Mesenchymal stem cell (in vitro differentiated cells and primary cell): ENCODE results near the gene NUB1.

Experiments
- DNase-seq: peaks from one replicate; pipeline ENCODE4 v3.0.0-alpha.2; 2013
- H2AFZ ChIP-seq: one replicate; pipeline ENCODE4 v1.6.1; 2013; ENCODE audit warnings: low read depth, mild to moderate bottlenecking, control low read depth, inconsistent platforms, low read length, moderate library complexity
- H2AK5ac ChIP-seq: 2 replicates; pipeline ENCODE4 v1.6.1; 2013; ENCODE audit warnings: low read length, moderate library complexity, mild to moderate bottlenecking, inconsistent platforms; ENCODE audit not compliant: severe bottlenecking
- H2BK120ac ChIP-seq: one replicate; pipeline ENCODE4 v1.6.1; 2013; ENCODE audit warnings: low read depth, mild to moderate bottlenecking, inconsistent platforms, low read length, moderate library complexity
- H2BK12ac ChIP-seq, 2 experiments: one replicate each; pipeline ENCODE4 v1.6.1; 2013; ENCODE audit warnings: inconsistent platforms in 2 of 2, low read length in 2 of 2, mild to moderate bottlenecking in 2 of 2, moderate library complexity in 2 of 2, control low read depth in 1 of 2
- H2BK15ac ChIP-seq: one replicate; pipeline ENCODE4 v1.6.1; 2013; ENCODE audit warnings: mild to moderate bottlenecking, low read depth, inconsistent platforms; ENCODE audit not compliant: poor library complexity, severe bottlenecking
- H2BK5ac ChIP-seq: 2 replicates; pipeline ENCODE4 v1.6.1; 2013; ENCODE audit warnings: low read depth, mild to moderate bottlenecking, low read length, control low read depth, inconsistent platforms; ENCODE audit not compliant: poor library complexity, severe bottlenecking
- H3K14ac ChIP-seq, 2 experiments: one replicate each; pipeline ENCODE4 v1.6.1; 2013; ENCODE audit warnings: inconsistent platforms in 2 of 2, low read length in 2 of 2, control low read depth in 1 of 2, mild to moderate bottlenecking in 1 of 2, moderate library complexity in 1 of 2
- H3K18ac ChIP-seq, 2 experiments: one replicate each; pipeline ENCODE4 v1.6.1; 2013; ENCODE audit warnings: inconsistent platforms in 2 of 2, low read length in 2 of 2, control low read depth in 1 of 2, low read depth in 1 of 2, mild to moderate bottlenecking in 1 of 2
- H3K23ac ChIP-seq, 2 experiments: one replicate each; pipeline ENCODE4 v1.6.1; 2013; ENCODE audit warnings: inconsistent platforms in 2 of 2, low read length in 2 of 2, mild to moderate bottlenecking in 2 of 2, moderate library complexity in 2 of 2, control low read depth in 1 of 2
- H3K27ac ChIP-seq: 2 replicates; pipeline ENCODE4 v1.5.1; 2013; ENCODE audit warnings: mild to moderate bottlenecking, moderate library complexity, low read length, control low read depth, inconsistent platforms; ENCODE audit not compliant: poor library complexity, severe bottlenecking
- H3K27me3 ChIP-seq, 2 experiments: 2 replicates each; pipeline versions ENCODE4 v1.6.1 to v1.7.0; 2013; ENCODE audit warnings: low read length in 2 of 2, mild to moderate bottlenecking in 2 of 2, moderate library complexity in 2 of 2, control low read depth in 1 of 2, inconsistent platforms in 1 of 2; ENCODE audit not compliant: control insufficient read depth in 1 of 2, insufficient read depth in 1 of 2
- H3K36me3 ChIP-seq, 2 experiments: 2 replicates each; pipeline versions ENCODE4 v1.6.1 to v1.7.0; 2013; ENCODE audit warnings: low read length in 2 of 2, control low read depth in 1 of 2, inconsistent platforms in 1 of 2, low read depth in 1 of 2, mild to moderate bottlenecking in 1 of 2; ENCODE audit not compliant: insufficient read depth in 2 of 2, control insufficient read depth in 1 of 2
- H3K4ac ChIP-seq, 2 experiments: one replicate each; pipeline ENCODE4 v1.6.1; 2013; ENCODE audit warnings: inconsistent platforms in 2 of 2, low read length in 2 of 2, mild to moderate bottlenecking in 2 of 2, moderate library complexity in 2 of 2, control low read depth in 1 of 2, low read depth in 1 of 2
- H3K4me1 ChIP-seq: 2 replicates; pipeline ENCODE4 v1.6.1; 2013; ENCODE audit warnings: low read depth, low read length, control low read depth; ENCODE audit not compliant: control insufficient read depth, insufficient read depth
- H3K4me2 ChIP-seq: 2 replicates; pipeline ENCODE4 v1.6.1; 2013; ENCODE audit warnings: low read length, mild to moderate bottlenecking, inconsistent platforms; ENCODE audit not compliant: poor library complexity, severe bottlenecking
- H3K4me3 ChIP-seq, 2 experiments: 2 replicates each; pipeline versions ENCODE4 v1.5.1 to v1.7.0; 2013; ENCODE audit warnings: low read length in 2 of 2, mild to moderate bottlenecking in 2 of 2, control low read depth in 1 of 2, low read depth in 1 of 2; ENCODE audit not compliant: insufficient read depth in 1 of 2
- H3K79me1 ChIP-seq: replicated peaks from 2 replicates; pipeline ENCODE4 v1.6.1; 2013; ENCODE audit warnings: mild to moderate bottlenecking, control low read depth, low read length, inconsistent platforms; ENCODE audit not compliant: poor library complexity, severe bottlenecking
- H3K9ac ChIP-seq: 2 replicates; pipeline ENCODE4 v1.7.0; 2013; ENCODE audit warnings: mild to moderate bottlenecking, low read length, moderate library complexity
- H3K9me3 ChIP-seq: 2 replicates; pipeline ENCODE4 v1.7.0; 2013; ENCODE audit warnings: mild to moderate bottlenecking, low read length; ENCODE audit not compliant: control insufficient read depth
- H4K8ac ChIP-seq: one replicate; pipeline ENCODE4 v1.6.1; 2013; ENCODE audit warnings: inconsistent platforms, mild to moderate bottlenecking, low read length, moderate library complexity
- H4K91ac ChIP-seq: one replicate; pipeline ENCODE4 v1.6.1; 2013; ENCODE audit warnings: mild to moderate bottlenecking, low read length, inconsistent platforms
- WGBS: methylation state at CpG from one replicate; pipeline ENCODE4 v1.1.7; 2013; ENCODE audit warnings: mixed read lengths; 5-methylcytosine and 5-hydroxymethylcytosine counted together

Gene NUB1

DNA sequence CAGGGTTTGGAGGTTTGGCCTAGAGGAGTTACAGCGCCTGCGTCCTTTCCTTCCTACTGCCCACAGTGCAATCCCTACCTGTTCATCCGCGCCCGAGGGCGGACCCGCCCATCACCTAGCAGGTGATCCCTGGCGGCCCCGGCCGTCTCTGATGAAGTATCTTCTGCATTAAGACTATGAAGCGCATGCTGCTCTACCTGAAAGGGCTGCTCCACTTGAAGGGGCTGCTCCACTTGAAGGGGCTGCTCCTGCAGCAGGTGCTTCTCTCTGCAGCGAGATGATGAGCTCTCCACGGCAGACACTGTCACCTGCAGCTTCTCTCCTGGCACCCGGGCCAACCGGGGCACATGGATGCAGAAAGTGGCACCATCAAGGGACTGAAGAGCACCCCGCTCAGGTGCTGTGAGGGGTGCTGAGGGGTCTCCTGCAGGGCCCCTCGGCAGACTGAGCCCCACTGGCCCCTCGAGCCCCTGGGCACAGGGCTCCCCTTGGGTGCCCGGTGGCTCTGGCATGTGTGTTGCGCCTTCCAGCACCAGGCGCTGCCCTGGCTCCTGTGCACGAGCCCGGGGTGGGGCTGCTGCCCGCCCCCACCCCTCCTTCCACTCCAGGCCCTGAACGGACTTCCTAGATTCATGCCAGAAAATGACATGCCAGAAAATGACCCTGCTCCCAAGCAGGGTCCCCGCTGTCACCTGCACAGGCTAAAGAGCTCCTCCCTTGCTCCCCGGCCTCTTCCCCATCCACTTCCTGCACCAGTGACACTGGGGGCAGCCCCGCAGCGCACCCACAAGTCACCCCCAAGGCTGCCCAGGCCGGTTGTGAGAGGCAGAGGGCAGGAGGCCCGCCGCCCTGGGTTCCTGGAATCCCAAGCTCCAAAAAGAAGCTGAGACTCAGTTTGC is 38.8 kb downstream of the NUB1 start:
- H2BK15ac ChIP-seq, result no peak overlapping the region
- H3K9me3 ChIP-seq, result peaks cover 5% of the 10 kb centered on the region
- H2AFZ ChIP-seq, result no peak overlapping the region
- H3K4ac ChIP-seq, result no peak overlapping the region
- H3K4me3 ChIP-seq, result no peak overlapping the region
- peaks cover 32 to 46% of the 10 kb centered on the region in 2 experiments for H3K36me3 ChIP-seq
- no peak overlapping the region for H3K4me2 ChIP-seq
- H4K8ac ChIP-seq, result no peak overlapping the region
- H3K14ac ChIP-seq, result no peak overlapping the region
- no peak overlapping the region for H2BK5ac ChIP-seq
- no peaks in the 10 kb centered on the region for H3K79me1 ChIP-seq
- H3K9ac ChIP-seq, result no peak overlapping the region
- H3K4me1 ChIP-seq, result peaks cover 9% of the 10 kb centered on the region
- H2AK5ac ChIP-seq, result no peak overlapping the region
- no peak overlapping the region for H4K91ac ChIP-seq
- 91% methylated on average over 32 of the region's 32 CpGs for WGBS
- no peak overlapping the region for H2BK12ac ChIP-seq
- no peak overlapping the region for H2BK120ac ChIP-seq
- no peak for DNase-seq
- H3K27ac ChIP-seq, result no peak overlapping the region
- H3K18ac ChIP-seq, result no peak overlapping the region
- peaks cover 41 to 42% of the 10 kb centered on the region in 2 experiments for H3K27me3 ChIP-seq
- H3K23ac ChIP-seq, result no peak overlapping the region

DNA sequence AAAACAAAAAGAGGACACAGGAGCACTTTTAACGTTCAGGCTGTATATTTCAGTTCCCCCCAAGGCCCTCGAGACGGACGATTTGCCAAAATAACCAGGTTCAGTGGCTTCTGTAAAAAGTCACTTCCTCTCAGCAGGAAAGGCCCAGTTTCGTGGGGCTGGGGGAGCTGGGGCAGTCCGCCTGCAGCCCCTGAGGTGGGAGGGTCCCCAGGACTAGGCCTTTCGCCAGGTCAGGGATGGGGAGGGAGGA is 39.4 kb downstream of the NUB1 start:
- H2BK120ac ChIP-seq, result no peak overlapping the region
- DNase-seq, result no peak
- H2BK5ac ChIP-seq, result no peak overlapping the region
- WGBS, result 37% methylated on average over 7 of the region's 7 CpGs
- peaks cover 43 to 45% of the 10 kb centered on the region in 2 experiments for H3K27me3 ChIP-seq
- no peak overlapping the region for H2AFZ ChIP-seq
- no peak overlapping the region for H2BK12ac ChIP-seq
- no peak overlapping the region for H3K4me2 ChIP-seq
- H3K14ac ChIP-seq, result no peak overlapping the region
- no peak overlapping the region for H3K23ac ChIP-seq
- H3K27ac ChIP-seq, result no peak overlapping the region
- no peak overlapping the region for H3K4me3 ChIP-seq
- no peak overlapping the region for H3K9ac ChIP-seq
- peaks cover 26 to 40% of the 10 kb centered on the region in 2 experiments for H3K36me3 ChIP-seq
- no peak overlapping the region for H3K4ac ChIP-seq
- peaks cover 9% of the 10 kb centered on the region for H3K4me1 ChIP-seq
- H3K9me3 ChIP-seq, result peaks cover 5% of the 10 kb centered on the region
- no peak overlapping the region for H4K8ac ChIP-seq
- no peak overlapping the region for H3K18ac ChIP-seq
- no peak overlapping the region for H4K91ac ChIP-seq
- no peaks in the 10 kb centered on the region for H3K79me1 ChIP-seq
- no peak overlapping the region for H2BK15ac ChIP-seq
- no peak overlapping the region for H2AK5ac ChIP-seq

DNA sequence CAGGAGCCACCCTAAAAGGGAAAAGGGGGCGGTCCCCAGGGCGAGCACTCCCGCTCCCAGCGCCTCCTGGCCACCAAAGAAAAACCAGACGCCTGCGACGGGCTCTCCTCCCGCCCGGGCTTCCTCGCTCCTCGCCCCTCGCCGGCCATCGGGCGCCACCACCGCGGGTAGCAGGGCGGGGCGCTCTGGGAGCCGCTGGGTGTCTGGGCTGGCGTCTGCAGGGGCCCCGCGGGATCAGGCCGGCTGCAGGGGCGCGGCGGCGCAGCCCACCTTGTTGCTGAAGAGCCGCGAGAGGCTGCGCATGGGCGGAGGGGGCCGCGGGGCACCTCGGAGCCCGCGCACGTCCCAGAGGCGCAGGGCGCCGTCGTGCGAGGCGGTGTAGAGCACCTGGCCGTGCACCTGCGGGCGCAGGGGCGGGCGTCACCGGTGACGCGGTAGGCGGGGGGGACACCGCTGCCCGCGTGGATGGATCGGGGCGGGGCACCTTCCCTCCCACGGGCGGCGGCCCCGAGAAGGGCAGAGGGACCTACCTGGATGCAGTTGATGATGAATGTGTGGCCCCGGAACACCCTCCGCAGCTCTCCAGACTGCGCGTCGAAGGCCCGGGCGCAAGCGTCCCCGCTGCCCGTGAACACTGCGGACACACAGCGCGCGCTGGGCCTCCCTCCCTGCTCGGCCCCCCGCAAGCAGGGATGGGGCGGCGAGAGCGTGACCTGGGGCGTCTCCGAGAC is 39.9 kb downstream of the NUB1 start:
- no peak overlapping the region for H2BK120ac ChIP-seq
- H3K4me2 ChIP-seq, result peak overlapping the region; percentile 51
- H2BK12ac ChIP-seq, result no peak overlapping the region
- peaks cover 47 to 50% of the 10 kb centered on the region in 2 experiments for H3K27me3 ChIP-seq
- H2AK5ac ChIP-seq, result no peak overlapping the region
- H3K36me3 ChIP-seq, result peaks cover 21 to 35% of the 10 kb centered on the region in 2 experiments
- no peak overlapping the region for H4K8ac ChIP-seq
- peak overlapping the region in 1 of 2 experiments; percentile 68 for H3K14ac ChIP-seq
- H3K18ac ChIP-seq, result no peak overlapping the region
- no peak overlapping the region for H2BK15ac ChIP-seq
- no peak overlapping the region for H3K23ac ChIP-seq
- no peak overlapping the region for H2BK5ac ChIP-seq
- H4K91ac ChIP-seq, result no peak overlapping the region
- peaks cover 5% of the 10 kb centered on the region for H3K9me3 ChIP-seq
- H3K27ac ChIP-seq, result no peak overlapping the region
- H3K4me3 ChIP-seq, result peak overlapping the region in 1 of 2 experiments; percentile 33
- no peak overlapping the region for H3K9ac ChIP-seq
- WGBS, result 10% methylated on average over 77 of the region's 83 CpGs
- no peak overlapping the region for H3K4ac ChIP-seq
- no peak overlapping the region for H2AFZ ChIP-seq
- no peak for DNase-seq
- no peaks in the 10 kb centered on the region for H3K79me1 ChIP-seq
- peaks cover 9% of the 10 kb centered on the region for H3K4me1 ChIP-seq

DNA sequence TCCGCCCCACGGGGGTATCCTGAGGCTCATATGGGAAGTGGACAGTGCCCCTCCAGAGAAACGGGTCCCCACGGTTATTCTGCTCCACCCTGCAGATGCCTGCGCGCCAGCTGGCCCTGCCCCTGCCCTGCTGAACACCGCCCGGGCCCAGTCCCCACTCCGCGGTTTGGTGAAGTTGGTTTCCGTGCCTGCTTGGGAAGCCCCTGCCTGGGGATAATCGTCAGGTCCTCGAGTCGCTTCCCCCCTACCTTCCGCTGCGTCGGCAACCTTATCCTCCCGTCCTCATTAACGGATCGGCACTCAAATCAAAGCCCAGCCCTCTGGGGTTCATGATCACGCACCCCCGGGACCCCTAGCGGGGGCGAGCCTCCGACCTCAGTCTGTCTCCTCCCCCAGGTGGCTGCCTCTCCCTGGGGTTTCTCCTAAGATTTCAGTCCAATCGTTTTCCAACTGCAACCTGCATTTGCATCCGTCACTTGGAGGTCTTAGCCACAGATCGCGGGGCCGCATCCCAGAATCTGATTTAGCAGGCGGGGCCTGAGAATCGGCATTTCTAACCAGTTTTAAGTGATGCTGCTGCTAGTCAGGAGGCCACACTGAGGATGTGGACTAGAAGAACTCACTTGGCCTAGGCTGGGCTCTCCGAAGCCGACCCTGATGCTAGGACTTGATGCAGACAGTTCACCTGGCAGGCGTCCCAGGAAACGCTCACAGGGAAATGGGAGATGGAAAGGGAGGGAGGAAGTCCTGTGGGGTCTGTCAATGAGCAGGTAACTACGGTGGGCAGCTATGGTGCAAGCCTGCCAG is 40.7 kb downstream of the NUB1 start:
- Histone ChIP-seq H3K18ac (no peak overlapping the region), H3K4ac (no peak overlapping the region), H3K14ac (no peak overlapping the region), H3K4me1 (peaks cover 9% of the 10 kb centered on the region), H2AFZ (no peak overlapping the region), H3K4me3 (no peak overlapping the region), H3K4me2 (no peak overlapping the region), H2BK120ac (no peak overlapping the region), H3K23ac (no peak overlapping the region), H3K27me3 (peaks cover 54 to 57% of the 10 kb centered on the region in 2 experiments), H3K9me3 (peaks cover 5% of the 10 kb centered on the region), H2BK12ac (no peak overlapping the region), H3K27ac (no peak overlapping the region), H2BK15ac (no peak overlapping the region), H4K91ac (no peak overlapping the region), H4K8ac (no peak overlapping the region), H3K79me1 (no peaks in the 10 kb centered on the region), H2AK5ac (no peak overlapping the region), H3K36me3 (peaks cover 14 to 29% of the 10 kb centered on the region in 2 experiments), H3K9ac (no peak overlapping the region), H2BK5ac (no peak overlapping the region)
- WGBS, result 29% methylated on average over 37 of the region's 37 CpGs
- DNase-seq, result no peak
